Upper lobe of left lung (tissue), 6 donors: ENCODE data around the gene GGTLC1. TPM values are rescaled to one million over a fixed set of nuclear protein-coding genes. Genes with fewer than 3 reads are reported as not detected.
A peak's percentile ranks its signal among the peaks of the same experiment; 100 is the strongest.
"Not testable (repeated sequence)": the region's sequence is repeated elsewhere in the genome, so short reads cannot be mapped to it uniquely, and the experiment has no call there.

ENCODE experiments used
- ATAC-seq, 2 donors: fragments of 200-7000 bp; cut with Tn5 transposase; one replicate each; pipeline ENCODE4 v1.9.1; 2022; ENCODE audit warnings: mild to moderate bottlenecking in 2 of 2, moderate library complexity in 2 of 2; ENCODE audit not compliant: low FRiP score in 2 of 2
- DNase-seq, 2 donors: peaks; one replicate each; pipeline ENCODE4 v3.0.0-alpha.2; 2019 to 2020
- H3K27ac ChIP-seq, 4 donors: fragments of 200-600 bp; sonication (generic); one replicate each; pipeline ENCODE4 v1.5.1; 2016 to 2019
- H3K27me3 ChIP-seq, 4 donors: fragments of 200-600 bp; sonication (generic); one replicate each; pipeline ENCODE4 v1.5.1; 2017 to 2019
- H3K36me3 ChIP-seq, 4 donors: fragments of 200-600 bp; sonication (generic); one replicate each; pipeline ENCODE4 v1.5.1; 2016 to 2019
- H3K4me1 ChIP-seq, 4 donors: fragments of 200-600 bp; sonication (generic); one replicate each; pipeline ENCODE4 v1.5.1; 2018 to 2019
- H3K4me3 ChIP-seq, 4 donors: fragments of 200-600 bp; sonication (generic); one replicate each; pipeline ENCODE4 v1.5.1; 2017 to 2019; ENCODE audit warnings: mild to moderate bottlenecking in 2 of 4, moderate library complexity in 1 of 4
- H3K9me3 ChIP-seq, 4 donors: fragments of 200-600 bp; sonication (generic); one replicate each; pipeline ENCODE4 v1.5.1; 2018 to 2019
- EP300 ChIP-seq, 4 donors: sonication (generic); formaldehyde crosslinking; IDR thresholded peaks; one replicate each; pipeline ENCODE4 v1.5.1; 2017; ENCODE audit warnings: antibody characterized with exemption in 4 of 4, control low read depth in 2 of 4
- POLR2A ChIP-seq, 4 donors: fragments of 450-650 bp; IDR thresholded peaks; one replicate each; pipeline ENCODE4 v1.5.1; 2016 to 2017; ENCODE audit warnings: antibody characterized with exemption in 4 of 4, mild to moderate bottlenecking in 2 of 4
- POLR2AphosphoS5 ChIP-seq, 2 donors: sonication (generic); formaldehyde crosslinking; IDR thresholded peaks; one replicate each; pipeline ENCODE4 v1.5.1; 2017; ENCODE audit warnings: antibody characterized with exemption in 2 of 2
- WGBS, 2 donors: methylation state at CpG; one replicate each; pipeline ENCODE4 v1.1.5; 2017 to 2018; 5-methylcytosine and 5-hydroxymethylcytosine counted together
- total RNA-seq, 6 donors: library from RNA; depleted of rRNA in 4 of 6; stranded (reverse); fragments of >200 nt in 4 of 6; gene quantifications; one replicate each; pipeline versions ENCODE4 v1.1.0 to v1.2.1, GENCODE V29; 2016 to 2021
- TF ChIP-seq, protein P1 (sequence below), 6 experiments: fragments of 450-650 bp in 4 of 6; fragments of 200-600 bp in 2 of 6; sonication (generic) in 2 of 6; IDR thresholded peaks; one replicate each; pipeline ENCODE4 v1.5.1; 2016 to 2019; ENCODE audit warnings: antibody characterized with exemption in 6 of 6
- donor health status: DM: no; HTN: no; CAD: no; lungs with moderate emphysema.
- donor health status: DM: no; HTN: yes; CAD: no; lungs with severe emphysema.

Gene GGTLC1
- total RNA-seq, 6 donors from 2014 or later, result 23.0 to 94.7 (median 75.7) TPM

DNA sequence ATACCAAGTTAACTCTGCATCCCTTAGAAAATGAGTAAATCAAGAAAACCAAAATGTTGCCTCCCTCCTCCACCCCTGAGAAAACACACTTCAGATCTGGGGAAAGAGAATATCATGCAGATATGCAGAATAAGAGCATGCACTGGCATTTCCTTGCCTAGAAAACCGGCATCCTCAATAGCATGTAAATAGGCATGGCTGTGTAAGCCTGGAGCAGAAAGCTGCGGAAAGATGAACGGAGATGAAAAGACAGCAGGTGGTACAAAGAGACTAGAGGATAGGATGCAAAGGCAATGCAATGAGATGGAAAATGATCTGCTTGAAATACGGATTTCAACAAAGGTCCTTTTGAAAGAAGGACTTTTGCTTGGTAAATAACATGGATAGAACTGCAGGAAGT is 10.3 kb upstream of the GGTLC1 start:
- TF ChIP-seq, protein P1, sequence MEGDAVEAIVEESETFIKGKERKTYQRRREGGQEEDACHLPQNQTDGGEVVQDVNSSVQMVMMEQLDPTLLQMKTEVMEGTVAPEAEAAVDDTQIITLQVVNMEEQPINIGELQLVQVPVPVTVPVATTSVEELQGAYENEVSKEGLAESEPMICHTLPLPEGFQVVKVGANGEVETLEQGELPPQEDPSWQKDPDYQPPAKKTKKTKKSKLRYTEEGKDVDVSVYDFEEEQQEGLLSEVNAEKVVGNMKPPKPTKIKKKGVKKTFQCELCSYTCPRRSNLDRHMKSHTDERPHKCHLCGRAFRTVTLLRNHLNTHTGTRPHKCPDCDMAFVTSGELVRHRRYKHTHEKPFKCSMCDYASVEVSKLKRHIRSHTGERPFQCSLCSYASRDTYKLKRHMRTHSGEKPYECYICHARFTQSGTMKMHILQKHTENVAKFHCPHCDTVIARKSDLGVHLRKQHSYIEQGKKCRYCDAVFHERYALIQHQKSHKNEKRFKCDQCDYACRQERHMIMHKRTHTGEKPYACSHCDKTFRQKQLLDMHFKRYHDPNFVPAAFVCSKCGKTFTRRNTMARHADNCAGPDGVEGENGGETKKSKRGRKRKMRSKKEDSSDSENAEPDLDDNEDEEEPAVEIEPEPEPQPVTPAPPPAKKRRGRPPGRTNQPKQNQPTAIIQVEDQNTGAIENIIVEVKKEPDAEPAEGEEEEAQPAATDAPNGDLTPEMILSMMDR (IDR thresholded peaks at IDR 0.05), result no peak
- TF ChIP-seq POLR2A (IDR thresholded peaks at IDR 0.05) (no peak), POLR2AphosphoS5 (IDR thresholded peaks at IDR 0.05) (no peak), EP300 (IDR thresholded peaks at IDR 0.05) (no peak)
- Histone ChIP-seq H3K4me3 (no peak overlapping the region), H3K36me3 (no peaks in the 10 kb centered on the region), H3K4me1 (no peaks in the 10 kb centered on the region), H3K27me3 (no peaks in the 10 kb centered on the region), H3K27ac (no peak overlapping the region), H3K9me3 (no peaks in the 10 kb centered on the region)
- DNase-seq (no peak), ATAC-seq (no peak)
- 80 to 81% methylated on average over 4 of the region's 4 CpGs for WGBS, 2 donors

DNA sequence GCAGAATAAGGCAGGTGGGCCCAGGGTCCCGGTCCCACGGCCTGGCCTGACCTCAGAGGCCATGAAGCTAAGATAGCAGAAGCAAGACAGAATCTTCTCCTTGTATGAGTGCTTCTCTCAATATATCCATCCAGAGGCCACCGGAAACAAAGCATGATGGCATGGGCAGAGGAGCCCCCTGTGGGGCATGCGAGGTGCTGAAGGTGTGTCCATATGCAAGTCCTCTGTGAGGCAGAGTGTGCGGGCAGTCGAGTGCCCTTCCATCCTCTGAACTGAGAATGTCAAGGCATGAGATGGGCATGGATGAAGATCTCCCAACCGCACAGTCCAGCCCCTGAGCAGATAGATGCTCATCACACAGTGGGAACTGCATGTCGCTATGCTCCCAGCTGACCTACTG is 9.8 kb upstream of the GGTLC1 start:
- Histone ChIP-seq H3K36me3 (no peaks in the 10 kb centered on the region), H3K9me3 (no peaks in the 10 kb centered on the region), H3K4me1 (no peaks in the 10 kb centered on the region), H3K27me3 (no peaks in the 10 kb centered on the region), H3K27ac (no peak overlapping the region), H3K4me3 (no peak overlapping the region)
- ATAC-seq (no peak), DNase-seq (no peak)
- no peak for TF ChIP-seq EP300 (IDR thresholded peaks at IDR 0.05)
- TF ChIP-seq, protein P1 (IDR thresholded peaks at IDR 0.05), result no peak
- TF ChIP-seq POLR2AphosphoS5 (IDR thresholded peaks at IDR 0.05), result no peak
- TF ChIP-seq POLR2A (IDR thresholded peaks at IDR 0.05), result no peak
- 87 to 90% methylated on average over 8 of the region's 8 CpGs for WGBS, 2 donors

DNA sequence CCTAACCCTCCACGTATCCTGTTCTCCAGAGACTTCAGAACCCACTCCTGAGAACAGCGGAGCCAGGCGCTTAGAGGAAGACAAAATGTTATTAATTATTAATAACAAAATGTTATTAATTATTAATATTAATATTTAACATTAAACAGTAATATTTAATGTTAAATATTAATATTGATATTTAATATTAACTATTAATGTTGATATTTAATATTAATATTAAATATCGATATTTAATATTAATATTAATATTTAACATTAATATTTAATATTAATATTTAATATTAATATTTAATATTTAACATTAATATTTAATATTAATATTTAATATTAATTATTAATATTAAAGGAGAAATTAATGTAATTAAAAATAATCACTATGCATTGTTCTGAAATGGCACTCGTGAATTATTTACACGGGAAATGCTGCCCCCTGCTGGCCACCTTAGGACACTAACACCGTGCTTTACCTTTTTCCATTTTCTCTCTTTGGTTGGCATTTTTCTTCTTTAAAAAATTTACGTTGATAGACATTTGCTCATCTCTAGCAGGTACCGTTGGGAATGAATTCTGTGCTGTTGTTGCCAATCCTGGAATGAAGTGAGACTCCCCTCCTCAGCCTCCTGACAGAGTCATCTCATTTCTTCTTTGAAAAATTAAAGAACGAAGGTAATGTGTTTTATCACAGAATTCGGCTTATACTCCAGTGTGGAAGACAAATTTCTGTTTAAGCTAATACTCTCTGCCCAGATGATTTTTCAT is 7.5 kb upstream of the GGTLC1 start:
- H3K4me3 ChIP-seq, result no peak overlapping the region
- no peaks in the 10 kb centered on the region for H3K9me3 ChIP-seq
- no peaks in the 10 kb centered on the region for H3K4me1 ChIP-seq
- no peak overlapping the region for H3K27ac ChIP-seq
- DNase-seq, result peak in 1 of 2 donors; percentile 48
- TF ChIP-seq POLR2A (IDR thresholded peaks at IDR 0.05), result no peak
- TF ChIP-seq, protein P1 (IDR thresholded peaks at IDR 0.05), result peak; percentile 47 to 84 (median 68)
- H3K36me3 ChIP-seq, result no peaks in the 10 kb centered on the region
- H3K27me3 ChIP-seq, result no peaks in the 10 kb centered on the region
- ATAC-seq, result no peak
- WGBS, 2 donors, result 49 to 50% methylated on average over 11 of the region's 11 CpGs

DNA sequence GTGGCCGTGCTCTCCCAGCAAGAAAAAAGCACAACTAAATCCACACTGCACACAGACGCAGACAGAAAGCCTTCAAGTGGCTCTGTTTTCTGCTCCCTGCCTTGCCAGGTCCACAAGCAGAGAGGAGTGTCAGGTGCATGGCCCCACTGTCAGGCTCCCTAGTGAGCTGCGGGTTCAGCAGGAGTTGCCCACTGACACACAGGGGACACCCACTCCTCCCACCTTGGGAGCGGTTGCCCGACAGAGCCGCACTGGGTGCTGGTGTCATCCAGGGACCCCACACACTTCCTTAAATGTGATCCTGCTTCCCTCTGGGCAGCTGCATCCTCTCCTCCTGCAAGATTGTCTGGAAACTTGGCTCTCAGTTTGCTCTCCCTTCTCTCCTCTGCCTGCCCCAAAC is 6.7 kb upstream of the GGTLC1 start:
- not testable (repeated sequence) for DNase-seq, H3K36me3 ChIP-seq, H3K4me3 ChIP-seq, H3K9me3 ChIP-seq, H3K27ac ChIP-seq, H3K4me1 ChIP-seq, ATAC-seq, H3K27me3 ChIP-seq
- WGBS, 2 donors, result 75 to 80% methylated on average over 2 to 6 of the region's 6 CpGs

DNA sequence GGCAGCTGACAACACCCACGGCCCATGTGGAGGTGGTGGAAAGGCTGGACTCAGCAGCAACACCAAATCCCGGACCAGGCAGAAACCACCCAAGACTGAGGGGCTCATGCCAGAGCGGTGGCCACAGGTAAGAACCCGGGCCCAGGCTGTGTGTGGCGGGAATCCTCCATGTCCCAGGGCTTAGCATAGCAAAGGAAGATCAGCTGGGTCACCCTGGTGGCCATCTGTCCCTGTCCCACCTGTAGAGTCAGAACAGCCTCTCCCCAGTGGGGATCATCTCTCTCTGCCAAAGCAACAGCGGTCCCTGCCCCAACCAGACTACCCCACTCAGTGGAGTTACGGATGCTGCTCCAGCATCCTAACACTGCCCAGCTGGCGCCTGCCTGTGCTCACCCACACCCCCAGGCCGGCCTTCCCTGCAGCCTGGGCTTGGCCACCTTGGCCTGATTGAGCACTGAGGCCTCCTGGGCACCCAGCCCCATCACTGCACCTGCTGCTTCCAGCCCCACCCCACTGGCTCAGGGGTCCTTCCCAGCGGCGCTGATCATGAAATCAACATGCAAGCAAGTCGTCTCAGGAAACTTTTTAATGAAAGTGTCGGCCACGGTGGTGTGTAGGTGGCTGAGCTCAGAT is 5.5 kb upstream of the GGTLC1 start:
- not testable (repeated sequence) for DNase-seq, H3K4me1 ChIP-seq, ATAC-seq, H3K9me3 ChIP-seq, H3K27me3 ChIP-seq, H3K36me3 ChIP-seq, H3K27ac ChIP-seq, H3K4me3 ChIP-seq
- whole genome bisulfite sequencing, 2 donors, result 85% methylated on average over 7 to 14 of the region's 14 CpGs

DNA sequence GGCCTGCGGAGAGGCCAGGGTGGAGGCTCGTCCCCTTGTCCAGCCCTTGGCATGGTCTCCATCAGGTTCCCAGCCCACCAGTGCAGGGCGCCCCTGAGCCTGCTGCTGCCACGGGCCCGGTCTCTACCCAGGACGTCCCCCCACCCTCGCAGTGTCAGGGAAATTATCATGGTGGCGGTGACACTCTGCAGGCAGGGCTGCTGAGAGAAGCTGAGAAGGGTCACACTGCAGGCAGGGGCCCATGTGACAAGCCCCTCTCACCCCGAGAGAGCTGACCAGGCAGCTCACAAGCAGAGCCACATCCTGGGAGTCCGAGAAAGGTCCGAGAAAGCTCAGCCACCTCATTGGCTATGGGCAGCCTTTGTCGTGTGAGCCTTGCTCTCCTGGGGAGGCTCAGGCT is 4.9 kb upstream of the GGTLC1 start:
- not testable (repeated sequence) for ATAC-seq, H3K9me3 ChIP-seq, H3K27me3 ChIP-seq, DNase-seq, H3K27ac ChIP-seq, H3K36me3 ChIP-seq, H3K4me1 ChIP-seq, H3K4me3 ChIP-seq
- 71 to 79% methylated on average over 4 to 11 of the region's 12 CpGs for WGBS, 2 donors

DNA sequence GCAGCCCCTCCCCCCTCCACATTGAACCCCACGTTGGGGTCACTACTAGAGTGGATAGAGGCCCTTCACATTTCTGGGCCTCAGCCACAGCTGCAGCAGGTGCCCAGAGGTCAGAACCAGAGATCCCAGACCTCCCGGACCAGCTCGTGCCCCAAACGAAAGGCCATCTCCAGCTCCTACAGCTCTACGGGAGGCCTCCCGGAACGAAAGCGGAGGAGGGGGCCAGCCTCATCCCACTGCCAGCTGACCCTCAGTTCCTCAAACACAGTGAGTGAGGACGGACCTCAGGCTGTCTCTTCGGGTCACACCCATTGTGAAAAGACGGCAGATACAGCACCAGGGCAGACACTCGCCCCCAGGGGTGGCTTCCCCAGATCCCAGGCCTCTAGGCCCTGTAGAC is 1.7 kb upstream of the GGTLC1 start:
- not testable (repeated sequence) for H3K36me3 ChIP-seq, H3K4me1 ChIP-seq, H3K27ac ChIP-seq, H3K4me3 ChIP-seq, H3K27me3 ChIP-seq, DNase-seq, ATAC-seq, H3K9me3 ChIP-seq
- WGBS, 2 donors, result 85 to 100% methylated on average over 5 to 10 of the region's 12 CpGs

DNA sequence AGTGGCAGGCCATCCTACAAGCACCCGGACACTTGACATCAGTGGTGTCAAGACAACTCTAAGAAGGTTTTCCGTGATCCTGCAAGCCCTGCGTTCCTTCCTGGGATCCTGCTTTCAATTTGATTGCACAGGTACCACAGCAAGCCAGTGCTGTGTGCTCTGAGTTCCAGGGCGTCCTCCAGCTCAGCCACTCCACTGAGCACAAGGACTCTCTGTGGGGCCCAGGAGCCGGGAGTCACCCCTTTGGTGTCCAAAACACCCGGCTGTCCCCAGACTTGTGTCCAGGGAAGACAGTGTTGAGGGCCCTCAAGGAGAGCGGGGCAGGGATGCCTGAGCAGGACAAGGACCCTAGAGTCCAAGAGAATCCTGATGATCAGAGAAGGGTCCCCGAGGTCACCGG is 387 bp upstream of the GGTLC1 start:
- not testable (repeated sequence) for DNase-seq, H3K9me3 ChIP-seq, H3K4me3 ChIP-seq, ATAC-seq, H3K36me3 ChIP-seq, H3K27me3 ChIP-seq, H3K4me1 ChIP-seq
- 60 to 98% methylated on average over 1 to 8 of the region's 9 CpGs for WGBS, 2 donors
- H3K27ac ChIP-seq, result peak overlapping the region in 1 of 4 donors; percentile 39
